HG02884 (cell line): ENCODE data around the gene PRM2.

Source experiments
- ATAC-seq: cut with Tn5 transposase; IDR thresholded peaks from one replicate; pipeline ENCODE4 v1.9.1; 2021; ENCODE audit warnings: mild to moderate bottlenecking, moderate library complexity; ENCODE audit not compliant: unreplicated experiment

PRM2 gene

GRCh38 chr16:11250786-11251524 lies 25.3 kb downstream of the PRM2 start:
- ATAC-seq = no peak

DNA sequence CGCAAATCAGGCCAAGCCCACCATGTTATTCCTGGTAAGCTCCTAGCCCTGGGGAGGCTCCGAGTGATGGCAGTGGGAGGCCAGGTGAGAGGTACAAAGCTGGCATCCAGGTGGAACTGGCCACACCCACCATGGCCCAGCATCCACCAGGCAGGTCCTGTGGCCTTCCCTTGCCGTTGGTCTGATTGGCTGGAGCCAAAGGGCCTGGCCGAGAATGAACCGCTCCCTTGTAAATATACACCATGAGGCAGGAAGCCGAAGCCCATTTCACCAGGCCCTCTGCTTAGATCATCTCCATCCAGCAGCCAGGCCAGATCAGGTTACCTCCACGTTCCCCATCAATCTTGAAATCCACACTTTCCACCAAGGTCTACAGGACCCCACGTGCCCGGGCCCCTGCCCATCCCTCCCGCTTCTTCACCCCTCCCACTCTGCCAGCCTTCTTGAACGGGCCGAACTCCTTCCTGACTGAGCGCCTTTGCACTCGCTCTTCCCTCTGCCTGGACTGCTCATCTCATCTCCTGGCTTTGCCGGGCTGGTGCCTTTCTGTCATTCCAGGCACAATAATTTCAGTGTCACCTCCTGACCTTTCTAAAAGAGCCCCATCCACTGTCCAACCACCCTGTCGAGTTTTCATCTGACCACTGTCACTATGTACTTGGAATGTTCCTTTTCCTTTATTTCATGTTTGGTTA lies 26.0 kb downstream of the PRM2 start:
- ATAC-seq = no peak

DNA sequence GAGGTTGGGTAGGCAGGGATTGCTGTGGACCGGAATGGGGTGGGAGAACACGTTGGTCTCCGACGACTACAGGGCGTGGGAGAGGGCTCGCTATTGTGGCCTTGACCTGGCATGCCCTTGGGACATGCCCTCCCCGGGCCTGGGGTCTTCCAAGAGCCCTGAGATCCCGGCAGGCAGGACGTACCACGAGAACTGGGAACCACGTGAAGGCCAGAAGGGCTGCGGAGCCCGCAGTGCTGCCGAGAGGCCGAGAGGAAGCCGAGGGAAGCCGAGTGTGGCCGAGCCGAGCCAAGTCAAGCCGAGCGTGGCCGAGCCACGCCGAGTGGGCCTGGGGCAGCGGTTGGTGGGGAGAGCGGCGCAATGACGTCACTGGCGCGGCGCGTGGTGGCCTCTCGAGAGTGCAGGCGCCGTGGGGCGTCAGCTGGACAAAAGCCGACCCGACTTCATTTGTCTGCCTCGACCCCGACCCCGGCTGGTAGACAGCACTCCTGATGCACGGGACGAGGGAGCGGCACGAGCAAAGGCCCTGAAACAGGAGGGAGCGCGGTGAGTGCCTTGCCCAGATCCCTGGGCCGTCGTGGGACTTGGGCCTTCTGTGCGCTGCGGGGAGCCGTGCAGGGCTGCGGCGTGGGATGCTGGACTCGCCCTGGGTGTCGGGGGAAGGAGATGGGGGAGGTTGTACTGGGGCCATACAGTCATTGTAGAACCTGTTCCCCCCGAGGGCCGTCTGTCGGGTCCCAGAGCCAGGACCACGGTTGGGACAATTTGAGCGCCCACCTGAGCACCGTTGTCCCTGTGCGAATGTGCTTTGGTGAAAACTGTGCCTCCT lies 26.8 kb downstream of the PRM2 start:
- ATAC-seq = no peak

- no peak for ATAC-seq
Measured at GRCh38 chr16:11248133-11248532, 28.1 kb downstream of the PRM2 start.

DNA sequence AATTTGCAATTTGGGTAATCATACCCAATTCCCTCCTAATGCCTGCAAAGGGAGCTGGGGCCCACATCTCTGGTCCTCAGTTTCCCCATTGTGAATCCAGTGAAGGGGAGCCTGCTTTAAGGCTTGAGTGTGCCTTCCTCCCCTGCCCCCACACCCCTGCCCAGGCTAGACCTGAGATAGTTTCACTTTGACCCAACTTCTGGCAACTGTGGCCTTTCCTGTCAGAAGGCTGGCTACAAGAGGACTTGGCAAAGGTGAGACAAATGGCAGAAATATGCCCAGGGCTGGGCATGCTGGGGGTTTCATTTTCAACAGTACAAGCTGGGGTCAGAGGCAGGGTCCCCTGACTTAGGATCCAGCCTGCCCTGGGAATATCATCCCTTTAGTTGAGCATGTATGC lies 30.3 kb downstream of the PRM2 start:
- no peak for ATAC-seq

DNA sequence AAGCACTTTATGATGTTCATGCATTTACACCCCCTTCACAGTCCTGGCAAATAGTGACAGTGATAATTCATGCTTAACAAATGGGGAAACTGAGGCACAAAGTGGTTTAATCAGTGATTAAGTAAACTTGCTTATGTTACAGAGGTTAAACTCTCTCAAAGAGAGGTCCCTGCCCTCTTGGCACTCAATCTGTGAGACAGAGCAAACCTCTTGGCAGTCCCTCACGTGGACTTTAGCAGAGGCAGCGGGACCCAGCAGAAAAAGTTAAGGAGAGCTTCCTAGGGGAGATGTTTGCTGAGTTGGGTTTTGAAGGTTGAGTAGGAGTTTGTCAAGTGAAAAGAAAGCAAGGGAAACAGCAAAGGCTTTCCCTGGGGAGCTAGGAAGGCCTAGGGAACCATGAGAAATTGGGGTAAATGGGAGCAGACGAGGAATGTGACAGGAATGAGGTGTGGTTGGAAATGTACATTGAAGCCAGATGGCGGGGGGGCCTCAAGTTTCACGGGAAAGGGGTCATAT lies 31.0 kb downstream of the PRM2 start:
- no peak for ATAC-seq

DNA sequence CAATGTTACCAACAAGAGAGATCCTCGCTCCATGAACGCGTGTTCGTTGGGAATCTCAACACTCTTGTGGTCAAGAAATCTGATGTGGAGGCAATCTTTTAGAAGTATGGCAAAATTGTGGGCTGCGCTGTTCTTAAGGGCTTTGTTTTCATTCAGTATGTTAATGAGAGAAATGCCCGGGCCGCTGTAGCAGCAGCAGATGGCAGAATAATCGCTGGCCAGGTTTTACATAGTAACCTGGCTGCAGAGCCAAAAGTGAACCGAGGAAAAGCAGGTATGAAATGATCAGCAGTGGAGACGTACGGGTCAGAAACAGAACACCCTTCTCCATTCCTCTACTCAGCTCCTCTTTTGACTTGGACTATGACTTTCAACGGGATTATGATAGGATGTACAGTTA lies 33.6 kb downstream of the PRM2 start:
- ATAC-seq = no peak

DNA sequence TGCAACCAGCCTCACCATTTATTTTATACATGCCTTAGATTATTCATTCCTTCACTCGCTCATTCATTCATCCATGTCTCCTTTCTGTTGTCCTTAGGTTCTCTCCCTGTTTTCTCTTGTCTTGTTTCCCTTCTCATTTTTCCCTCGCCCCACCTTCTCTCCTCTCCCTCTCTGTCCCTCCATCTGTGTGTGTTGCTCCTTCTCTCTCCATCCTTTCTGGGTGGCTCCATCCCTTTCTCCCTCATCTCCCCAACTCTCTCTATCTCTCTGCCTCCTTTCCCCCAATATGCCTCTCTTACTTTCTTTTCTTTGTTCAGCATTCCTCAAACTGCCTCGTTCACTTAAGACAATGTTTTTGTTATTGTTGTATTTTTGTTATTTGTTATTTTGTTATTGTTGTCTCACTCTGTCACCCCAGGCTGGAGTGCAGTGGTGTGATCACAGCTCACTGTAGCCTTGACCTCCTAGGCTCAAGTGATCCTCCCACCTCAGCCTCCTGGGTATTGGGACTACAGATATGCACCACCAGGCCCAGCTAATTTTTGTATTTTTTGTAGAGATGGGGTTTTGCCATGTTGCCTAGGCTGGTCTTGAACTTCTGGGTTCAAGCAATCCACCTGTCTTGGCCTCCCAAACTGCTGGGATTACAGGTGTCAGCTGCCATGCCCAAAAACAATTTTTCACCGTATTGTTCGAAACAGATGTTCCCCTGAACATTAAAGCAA lies 34.6 kb downstream of the PRM2 start:
- no peak for ATAC-seq

- ATAC-seq = no peak
Measured at GRCh38 chr16:11240636-11241473, 35.4 kb downstream of the PRM2 start.

- no peak for ATAC-seq
Measured at GRCh38 chr16:11239644-11240632, 36.3 kb downstream of the PRM2 start.

GRCh38 chr16:11238272-11239202 lies 37.7 kb downstream of the PRM2 start:
- ATAC-seq = no peak

DNA sequence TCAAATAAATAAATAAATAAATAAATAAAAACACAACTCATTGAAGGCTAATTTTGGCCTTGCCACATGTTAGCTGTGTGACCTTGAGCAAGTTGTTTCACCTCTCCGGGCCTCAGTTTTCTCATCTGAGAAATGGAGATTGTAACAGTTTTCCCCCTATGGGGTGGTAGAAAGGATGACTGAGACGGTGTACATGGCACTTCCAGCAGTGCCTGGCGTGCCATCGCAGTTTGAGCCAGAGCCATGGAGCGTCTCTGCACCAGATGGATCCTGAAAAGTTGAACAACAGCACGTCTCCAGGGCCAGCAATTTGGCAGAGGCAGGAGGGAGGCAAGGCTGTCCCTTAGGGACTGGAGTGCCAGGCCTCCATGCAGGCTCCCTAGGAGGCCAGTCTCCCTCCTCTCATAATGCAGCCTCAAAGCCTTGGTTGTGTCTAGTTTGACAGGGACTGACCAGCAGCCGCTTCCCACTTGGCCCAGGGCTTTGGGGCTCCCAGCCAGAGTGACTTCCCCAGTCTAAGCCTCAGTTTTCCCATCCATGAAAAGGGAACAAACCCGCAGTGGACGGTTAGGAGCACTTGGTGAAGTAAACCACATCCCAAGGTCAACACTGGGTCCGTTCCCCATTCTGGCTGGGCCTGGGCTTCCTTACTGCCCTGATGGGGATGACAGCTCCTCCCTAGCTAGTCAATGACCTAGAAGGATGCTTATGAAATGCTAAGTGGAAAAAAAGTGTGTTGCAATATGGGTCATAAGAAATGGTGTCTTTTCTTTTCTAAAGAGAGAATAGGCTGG lies 39.6 kb downstream of the PRM2 start:
- ATAC-seq = no peak

GRCh38 chr16:11235703-11235991 lies 40.6 kb downstream of the PRM2 start:
- no peak for ATAC-seq

- no peak for ATAC-seq
Measured at GRCh38 chr16:11234884-11235702, 41.2 kb downstream of the PRM2 start.

DNA sequence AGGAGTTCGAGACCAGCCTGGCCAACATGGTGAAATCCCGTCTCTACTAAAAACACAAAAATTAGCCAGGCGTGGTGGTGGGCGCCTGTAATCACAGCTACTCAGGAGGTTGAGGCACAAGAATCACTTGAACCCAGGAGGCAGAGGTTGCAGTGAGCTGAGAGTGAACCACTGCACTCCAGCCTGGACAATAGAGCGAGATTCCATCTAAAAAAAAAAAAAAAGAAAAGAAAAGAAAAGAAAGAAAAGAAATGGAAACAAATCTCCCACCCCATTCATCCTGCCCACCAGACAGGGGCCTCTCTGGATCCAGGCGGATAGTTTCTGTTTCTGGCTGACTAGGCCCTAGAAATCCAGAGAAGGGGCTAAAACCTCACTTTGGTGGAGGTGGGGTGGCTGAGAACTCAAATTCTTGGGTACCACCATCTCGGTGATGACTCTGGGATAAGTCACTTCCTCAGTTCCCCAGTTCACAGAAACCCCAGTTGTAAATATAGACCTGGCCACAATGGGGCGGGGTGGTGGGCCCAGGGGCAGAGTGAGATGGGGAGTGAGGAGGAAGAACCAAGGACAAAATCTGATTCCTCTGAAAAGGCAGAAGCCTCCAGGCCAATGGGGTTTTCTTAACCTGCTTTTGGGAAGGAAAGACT lies 42.4 kb downstream of the PRM2 start:
- no peak for ATAC-seq
